Heart left ventricle (tissue), 16 donors: ENCODE results near the gene PREX1. TPM values are rescaled to one million over a fixed set of nuclear protein-coding genes. Genes with fewer than 3 reads are reported as not detected.
A peak's percentile ranks its signal among the peaks of the same experiment; 100 is the strongest.

Experiments used
- ATAC-seq, 4 donors: fragments of 200-7000 bp; cut with Tn5 transposase; one replicate each; pipeline ENCODE4 v1.9.1; 2020 to 2022; ENCODE audit warnings: moderate library complexity in 4 of 4, mild to moderate bottlenecking in 3 of 4, moderate number of reproducible peaks in 1 of 4
- DNase-seq, 5 donors: peaks; one replicate each; pipeline ENCODE4 v3.0.0-alpha.2; 2020
- H3K27ac ChIP-seq, 12 donors: fragments of 200-600 bp; sonication (generic) in 4 of 12; one replicate each; pipeline versions ENCODE4 v1.5.0 to v1.8.0; 2016 to 2022; ENCODE audit warnings: mild to moderate bottlenecking in 2 of 12
- H3K27me3 ChIP-seq, 9 donors: fragments of 200-600 bp; sonication (generic) in 2 of 9; one replicate each; pipeline versions ENCODE4 v1.5.1 to v1.8.0; 2016 to 2022; ENCODE audit warnings: mild to moderate bottlenecking in 3 of 9
- H3K36me3 ChIP-seq, 9 donors: fragments of 200-600 bp; sonication (generic) in 2 of 9; one replicate each; pipeline versions ENCODE4 v1.5.0 to v1.8.0; 2018 to 2022; ENCODE audit warnings: mild to moderate bottlenecking in 2 of 9
- H3K4me1 ChIP-seq, 12 donors: fragments of 200-600 bp; sonication (generic) in 4 of 12; one replicate each; pipeline versions ENCODE4 v1.5.0 to v1.8.0; 2016 to 2022; ENCODE audit warnings: mild to moderate bottlenecking in 3 of 12
- H3K4me3 ChIP-seq, 12 donors: fragments of 200-600 bp; sonication (generic) in 4 of 12; one replicate each; pipeline versions ENCODE4 v1.5.0 to v1.8.0; 2017 to 2022; ENCODE audit warnings: mild to moderate bottlenecking in 9 of 12, moderate library complexity in 4 of 12
- H3K9me3 ChIP-seq, 12 donors: fragments of 200-600 bp; sonication (generic) in 4 of 12; one replicate each; pipeline versions ENCODE4 v1.5.0 to v1.8.0; 2016 to 2022; ENCODE audit warnings: mild to moderate bottlenecking in 1 of 12
- POLR2A ChIP-seq, 2 donors: fragments of 450-650 bp; IDR thresholded peaks; one replicate each; pipeline ENCODE4 v1.6.1; 2017; ENCODE audit warnings: antibody characterized with exemption in 2 of 2, mild to moderate bottlenecking in 2 of 2, moderate library complexity in 2 of 2
- WGBS, 4 donors: extraction: QIAGEN DNeasy Blood & Tissue Kit in 2 of 4; methylation state at CpG; one replicate each; pipeline versions ENCODE4 v1.1.5 to v1.1.7; 2013 to 2018; 5-methylcytosine and 5-hydroxymethylcytosine counted together
- intact Hi-C, 10 donors: fragments of 100-400 bp; cut with DNase I; formaldehyde crosslinking; loops; one replicate each; pipeline versions ENCODE4 v1.11.1 to v1.14.2; 2022
- polyA plus RNA-seq, 2 donors: library from polyadenylated mRNA; stranded (reverse); fragments of 200-250 nt; gene quantifications; one replicate each; pipeline ENCODE4 v1.2.3, GENCODE V29; 2013
- total RNA-seq, 9 donors: library from RNA; depleted of rRNA in 2 of 9; stranded (reverse); fragments of >200 nt in 2 of 9; fragmentation: NEBNext Ultra II Directional in 3 of 9; extraction: Animal tissue kit (Norgen Biotek cat#: 25700) in 3 of 9; gene quantifications; one replicate each; pipeline versions ENCODE4 v1.1.0 to v1.2.4, GENCODE V29; 2016 to 2023
- TF ChIP-seq, protein P1 (sequence below), 12 donors: fragments of 200-600 bp; sonication (generic) in 4 of 12; IDR thresholded peaks; one replicate each; pipeline versions ENCODE4 v1.5.0 to v1.8.0; 2018 to 2022; ENCODE audit warnings: antibody characterized with exemption in 12 of 12, mild to moderate bottlenecking in 5 of 12
- donor health status: ischemic (EF 13 %, LVEDD 7.1; RV severe dilation, severe dysfunction).
- donor health status: healthy with polysubstance abuse.
- donor health status: DM: no; HTN: yes; CAD: no.
- donor health status: DM: no; HTN: no; CAD: no.
- donor health status: ischemic (EF 25% LVEDD 6.9; RV normal size, moderate dysfunction).
- donor health status: ischemic (EF 25% LVEDD 5.7; RV mildly dilated, moderate dysfunction).
- donor health status: healthy.
- donor health status: DM: yes; HTN: yes; CAD: no.
- donor health status: ischemic (EF 35%, LVEDD 5.7; RV mildly dilated, moderate dysfunction).
- donor health status: nonischemic (EF 11% LVEDD 7.7; RV severe dilation, severe dysfunction).
- donor health status: DM: yes; HTN: yes; CAD: no.
- donor health status: PGD.
- donor health status: ischemic (EF 29% LVEDD 5.4; RV normal size, mild dysfunction).
- donor health status: nonischemic (EF 23%, LVEDD 6.1; RV moderate dilation, normal function).

Gene PREX1
- total and polyA plus RNA-seq, 11 donors: 7.2 to 41.5 (median 11.9) TPM

GRCh38 chr20:48629069-48629959 is 198.5 kb downstream of the PREX1 start:
- no peak for TF ChIP-seq POLR2A (IDR thresholded peaks at IDR 0.05)
- TF ChIP-seq, protein P1, sequence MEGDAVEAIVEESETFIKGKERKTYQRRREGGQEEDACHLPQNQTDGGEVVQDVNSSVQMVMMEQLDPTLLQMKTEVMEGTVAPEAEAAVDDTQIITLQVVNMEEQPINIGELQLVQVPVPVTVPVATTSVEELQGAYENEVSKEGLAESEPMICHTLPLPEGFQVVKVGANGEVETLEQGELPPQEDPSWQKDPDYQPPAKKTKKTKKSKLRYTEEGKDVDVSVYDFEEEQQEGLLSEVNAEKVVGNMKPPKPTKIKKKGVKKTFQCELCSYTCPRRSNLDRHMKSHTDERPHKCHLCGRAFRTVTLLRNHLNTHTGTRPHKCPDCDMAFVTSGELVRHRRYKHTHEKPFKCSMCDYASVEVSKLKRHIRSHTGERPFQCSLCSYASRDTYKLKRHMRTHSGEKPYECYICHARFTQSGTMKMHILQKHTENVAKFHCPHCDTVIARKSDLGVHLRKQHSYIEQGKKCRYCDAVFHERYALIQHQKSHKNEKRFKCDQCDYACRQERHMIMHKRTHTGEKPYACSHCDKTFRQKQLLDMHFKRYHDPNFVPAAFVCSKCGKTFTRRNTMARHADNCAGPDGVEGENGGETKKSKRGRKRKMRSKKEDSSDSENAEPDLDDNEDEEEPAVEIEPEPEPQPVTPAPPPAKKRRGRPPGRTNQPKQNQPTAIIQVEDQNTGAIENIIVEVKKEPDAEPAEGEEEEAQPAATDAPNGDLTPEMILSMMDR (IDR thresholded peaks at IDR 0.05): no peak
- Histone ChIP-seq H3K4me3 (no peak overlapping the region), H3K36me3 (peaks cover 0 to 96% (median 20%) of the 10 kb centered on the region in 9 donors), H3K4me1 (peaks cover 0 to 4% (median 0%) of the 10 kb centered on the region in 12 donors), H3K27ac (no peak overlapping the region), H3K27me3 (no peaks in the 10 kb centered on the region), H3K9me3 (no peaks in the 10 kb centered on the region)
- WGBS, 4 donors: 87 to 95% (median 87%) methylated on average over 12 to 15 of the region's 15 CpGs
- ATAC-seq: no peak
- peak in 1 of 5 donors; percentile 22 for DNase-seq
- intact Hi-C loops: loop anchor here in 1 of 10 donors (10.0 kb wide), 1 partner anchor 1885 kb away; no protein-coding TSS in a partner anchor

- TF ChIP-seq, protein P1 (IDR thresholded peaks at IDR 0.05): no peak
- TF ChIP-seq POLR2A (IDR thresholded peaks at IDR 0.05): no peak
- ATAC-seq (peak in 1 of 4 donors; percentile 9), DNase-seq (peak in 1 of 5 donors; percentile 26)
- intact Hi-C loops: loop anchor here in 1 of 10 donors (10.0 kb wide), 1 partner anchor 1883 kb away; no protein-coding TSS in a partner anchor
- H3K36me3 ChIP-seq: peaks cover 0 to 91% (median 18%) of the 10 kb centered on the region in 9 donors
- H3K4me3 ChIP-seq: no peak overlapping the region
- H3K27ac ChIP-seq: no peak overlapping the region
- WGBS, 4 donors: 81 to 91% (median 82%) methylated on average over 11 to 16 of the region's 16 CpGs
- no peaks in the 10 kb centered on the region for H3K27me3 ChIP-seq
- no peaks in the 10 kb centered on the region for H3K9me3 ChIP-seq
- H3K4me1 ChIP-seq: peaks cover 0 to 4% (median 0%) of the 10 kb centered on the region in 12 donors
These were observed 200.1 kb downstream of the PREX1 start for GRCh38 chr20:48627737-48628128.

- WGBS, 4 donors: 83 to 90% (median 87%) methylated on average over 16 to 18 of the region's 18 CpGs
- no peaks in the 10 kb centered on the region for H3K9me3 ChIP-seq
- DNase-seq: peak in 1 of 5 donors; percentile 22
These were observed 200.7 kb downstream of the PREX1 start for GRCh38 chr20:48626938-48627736.

More at GRCh38 chr20:48626938-48627736, 200.7 kb downstream of the PREX1 start:
- no peaks in the 10 kb centered on the region for H3K27me3 ChIP-seq
- no peak overlapping the region for H3K4me3 ChIP-seq
- H3K4me1 ChIP-seq: peaks cover 0 to 7% (median 0%) of the 10 kb centered on the region in 12 donors
- H3K27ac ChIP-seq: no peak overlapping the region
- intact Hi-C loops: loop anchor here in 1 of 10 donors (10.0 kb wide), 1 partner anchor 1882 kb away; no protein-coding TSS in a partner anchor
- TF ChIP-seq POLR2A (IDR thresholded peaks at IDR 0.05): no peak
- TF ChIP-seq, protein P1 (IDR thresholded peaks at IDR 0.05): no peak
- peaks cover 0 to 85% (median 15%) of the 10 kb centered on the region in 9 donors for H3K36me3 ChIP-seq
- peak in 1 of 4 donors; percentile 42 for ATAC-seq
